Activated CD8-positive, alpha-beta memory T cell treated with anti-CD3 and anti-CD28 coated beads, Interleukin-2, amount 50 U/mL, for 1 hour (primary cell): Measurements from ENCODE around the gene EVPLL.
"Not testable (repeated sequence)": the region's sequence is repeated elsewhere in the genome, so short reads cannot be mapped to it uniquely, and the experiment has no call there.

Experiments
- DNase-seq: peaks from one replicate; pipeline ENCODE4 v3.0.0-alpha.2; 2020; ENCODE audit errors: extremely low read depth

The EVPLL gene

DNA sequence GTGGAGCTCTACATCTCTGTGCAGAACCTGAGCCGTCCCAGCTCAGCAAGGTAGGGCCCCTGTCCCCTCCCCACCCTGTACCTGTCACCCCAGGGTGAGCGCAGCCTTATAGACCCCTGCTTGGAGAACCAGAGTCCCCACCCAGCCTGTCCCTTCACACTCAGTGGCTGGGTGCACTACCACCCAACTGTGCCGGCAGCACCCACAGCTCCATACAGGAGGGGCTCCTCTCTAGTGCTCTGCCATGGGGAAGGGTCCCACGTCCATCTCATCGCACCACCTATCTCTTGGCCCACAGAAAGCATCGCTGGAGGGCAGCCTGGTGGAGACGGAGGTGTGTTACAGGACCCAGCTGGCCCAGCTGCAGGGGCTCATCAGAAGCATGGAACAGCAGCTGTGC, 45.4 kb downstream of the EVPLL start:
- DNase-seq: not testable (repeated sequence)

DNA sequence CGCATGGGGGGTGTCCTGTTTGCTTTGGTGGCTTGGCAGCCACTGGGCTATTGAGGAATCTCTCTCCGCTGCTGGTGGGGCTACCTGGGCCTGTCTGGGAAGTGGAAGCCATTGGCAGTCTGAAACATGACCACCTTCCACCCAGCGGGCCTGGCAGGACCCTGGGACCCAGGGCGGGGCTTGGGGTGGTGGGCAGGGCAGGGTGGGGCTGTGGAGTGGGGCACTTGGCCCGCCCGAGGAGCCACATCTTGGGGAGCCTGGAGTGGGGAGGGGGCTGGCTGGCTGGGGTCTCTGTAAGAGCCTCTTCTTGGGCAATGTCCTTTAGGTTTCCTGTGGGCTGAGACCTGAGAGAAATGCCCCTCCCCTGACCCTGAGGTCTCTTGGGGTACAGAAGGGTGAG, 48.0 kb downstream of the EVPLL start:
- not testable (repeated sequence) for DNase-seq

DNA sequence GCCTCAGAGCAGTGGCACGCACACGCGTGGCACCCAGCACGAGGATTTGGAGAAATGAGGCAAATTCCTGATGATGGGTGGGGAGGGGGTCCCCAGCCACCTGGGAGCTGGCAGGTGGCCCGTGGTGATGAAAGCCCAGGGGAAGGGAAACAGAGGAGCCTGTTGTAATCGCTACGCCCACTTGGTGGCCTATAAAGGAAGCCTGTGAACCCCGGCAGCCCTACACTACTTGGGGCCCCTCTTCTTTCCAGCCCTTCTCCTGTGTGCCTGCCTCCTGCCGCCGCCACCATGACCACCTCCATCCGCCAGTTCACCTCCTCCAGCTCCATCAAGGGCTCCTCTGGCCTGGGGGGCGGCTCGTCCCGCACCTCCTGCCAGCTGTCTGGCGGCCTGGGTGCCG, 49.1 kb downstream of the EVPLL start:
- DNase-seq: not testable (repeated sequence)

DNA sequence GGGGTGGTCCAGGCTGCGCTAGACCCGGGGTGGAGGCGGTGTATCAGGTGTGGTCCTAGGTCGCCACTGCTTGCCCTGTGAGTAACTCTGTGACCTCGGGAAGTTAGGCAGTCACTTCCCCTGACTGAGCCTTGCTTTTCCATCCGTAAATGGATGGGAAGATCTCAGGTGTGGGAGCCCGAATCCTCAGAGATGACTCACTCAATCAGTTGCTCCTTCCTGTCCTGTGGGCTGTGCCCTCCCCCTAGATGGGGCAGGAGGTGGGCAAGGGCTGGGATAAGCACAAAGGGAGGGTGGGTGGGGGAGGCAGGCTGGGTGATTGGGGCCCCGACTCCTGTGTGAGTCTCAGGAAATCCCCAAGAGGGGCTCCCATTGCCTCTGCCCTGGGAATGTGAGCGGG, 54.6 kb downstream of the EVPLL start:
- DNase-seq: not testable (repeated sequence)
